Astrocyte (in vitro differentiated cells and primary cell): ENCODE results near the gene DUS2. TPM values are rescaled to one million over a fixed set of nuclear protein-coding genes. Genes with fewer than 3 reads are reported as not detected.

Source experiments
- DNase-seq: peaks from one replicate; pipeline ENCODE4 v3.0.0-alpha.2; 2010; ENCODE audit warnings: low read depth
- FAIRE-seq: peaks from 2 replicates; lab custom pipeline; 2011; peaks lifted over from hg19 to GRCh38; lab: Jason Lieb, UNC
- H2AFZ ChIP-seq: 2 replicates; pipeline ENCODE4 v1.6.0; 2012; ENCODE audit warnings: low read depth, low read length, inconsistent platforms
- H3K27ac ChIP-seq: 2 replicates; pipeline ENCODE4 v1.5.1; 2011; ENCODE audit warnings: low read depth, low read length, inconsistent platforms
- H3K27me3 ChIP-seq: 2 replicates; pipeline ENCODE4 v1.6.0; 2011; ENCODE audit warnings: low read length, inconsistent platforms; ENCODE audit not compliant: insufficient read depth
- H3K36me3 ChIP-seq: 2 replicates; pipeline ENCODE4 v1.5.1; 2011; ENCODE audit warnings: low read length, inconsistent platforms; ENCODE audit not compliant: insufficient read depth
- H3K4me1 ChIP-seq: 2 replicates; pipeline ENCODE4 v1.5.1; 2011; ENCODE audit warnings: low read length, inconsistent platforms; ENCODE audit not compliant: insufficient read depth
- H3K4me2 ChIP-seq: 2 replicates; pipeline ENCODE4 v1.6.0; 2012; ENCODE audit warnings: low read length, inconsistent platforms
- H3K4me3 ChIP-seq: 2 replicates; pipeline ENCODE4 v1.5.1; 2011; ENCODE audit warnings: low read depth, mild to moderate bottlenecking, low read length, inconsistent platforms; ENCODE audit not compliant: insufficient read depth
- H3K79me2 ChIP-seq: 2 replicates; pipeline ENCODE4 v1.6.0; 2012; ENCODE audit warnings: mild to moderate bottlenecking, low read length, inconsistent platforms; ENCODE audit not compliant: insufficient read depth
- H3K9ac ChIP-seq: 2 replicates; pipeline ENCODE4 v1.6.0; 2012; ENCODE audit warnings: mild to moderate bottlenecking, low read length, inconsistent platforms
- H3K9me3 ChIP-seq: 2 replicates; pipeline ENCODE4 v1.5.1; 2012; ENCODE audit warnings: low read depth, mild to moderate bottlenecking, low read length, inconsistent platforms; ENCODE audit not compliant: insufficient read depth
- H4K20me1 ChIP-seq: 2 replicates; pipeline ENCODE4 v1.6.0; 2012; ENCODE audit warnings: low read length, inconsistent platforms; ENCODE audit not compliant: insufficient read depth
- H3K27ac Mint-ChIP-seq: one replicate; pipeline ENCODE4 v1.8.0; 2021; ENCODE audit warnings: mild to moderate bottlenecking, mixed read lengths; ENCODE audit not compliant: unreplicated experiment
- H3K27me3 Mint-ChIP-seq: one replicate; pipeline ENCODE4 v1.8.0; 2021; ENCODE audit warnings: low read depth, mixed read lengths; ENCODE audit not compliant: unreplicated experiment
- H3K36me3 Mint-ChIP-seq: one replicate; pipeline ENCODE4 v1.8.0; 2021; ENCODE audit warnings: low read depth, mixed read lengths; ENCODE audit not compliant: unreplicated experiment
- H3K4me1 Mint-ChIP-seq: one replicate; pipeline ENCODE4 v1.8.0; 2021; ENCODE audit warnings: low read depth, mixed read lengths; ENCODE audit not compliant: unreplicated experiment
- H3K4me3 Mint-ChIP-seq: one replicate; pipeline ENCODE4 v1.8.0; 2021; ENCODE audit warnings: mild to moderate bottlenecking, moderate library complexity, mixed read lengths; ENCODE audit not compliant: unreplicated experiment
- H3K9me3 Mint-ChIP-seq: one replicate; pipeline ENCODE4 v1.8.0; 2021; ENCODE audit warnings: mild to moderate bottlenecking, mixed read lengths; ENCODE audit not compliant: unreplicated experiment
- EZH2 ChIP-seq: IDR thresholded peaks from 2 replicates; pipeline ENCODE4 v1.6.1; 2012; ENCODE audit warnings: mild to moderate bottlenecking, low read length, inconsistent platforms; ENCODE audit not compliant: insufficient read depth
- total RNA-seq: library from RNA; stranded (reverse); gene quantifications from 2 replicates; pipeline ENCODE4 v1.2.1, GENCODE V29; 2021
- TF ChIP-seq, protein P1 (sequence below): IDR thresholded peaks from 2 replicates; pipeline ENCODE4 v1.5.1; 2011; ENCODE audit warnings: low read depth, mild to moderate bottlenecking, inconsistent platforms, low read length, moderate library complexity; ENCODE audit not compliant: insufficient read depth

Gene DUS2
- total RNA-seq, 1 donor from 2014 or later = 14.9 TPM

DNA sequence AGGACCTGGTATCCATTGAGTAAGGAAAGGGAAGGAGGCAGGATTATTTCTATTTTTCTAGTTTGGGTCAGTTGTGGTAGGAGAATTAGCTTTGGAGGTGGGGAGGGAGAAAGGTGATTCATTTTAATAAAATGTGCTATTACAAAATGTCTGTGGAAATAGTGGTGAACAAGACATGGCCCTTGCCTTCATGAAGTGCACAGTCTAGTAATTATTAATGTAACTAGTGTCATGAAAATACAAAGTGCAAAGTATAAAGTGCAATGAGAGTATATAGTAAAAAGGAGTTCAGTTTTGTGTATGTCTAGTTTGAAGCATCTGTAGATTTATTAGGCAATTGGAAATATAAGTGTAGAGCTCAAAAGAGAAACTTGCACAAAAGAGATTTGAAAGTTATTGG lies 74.0 kb downstream of the DUS2 start:
- H2AFZ ChIP-seq = no peak overlapping the region
- peaks cover 67% of the 10 kb centered on the region for H4K20me1 ChIP-seq
- TF ChIP-seq EZH2 = no peak
- TF ChIP-seq, protein P1, sequence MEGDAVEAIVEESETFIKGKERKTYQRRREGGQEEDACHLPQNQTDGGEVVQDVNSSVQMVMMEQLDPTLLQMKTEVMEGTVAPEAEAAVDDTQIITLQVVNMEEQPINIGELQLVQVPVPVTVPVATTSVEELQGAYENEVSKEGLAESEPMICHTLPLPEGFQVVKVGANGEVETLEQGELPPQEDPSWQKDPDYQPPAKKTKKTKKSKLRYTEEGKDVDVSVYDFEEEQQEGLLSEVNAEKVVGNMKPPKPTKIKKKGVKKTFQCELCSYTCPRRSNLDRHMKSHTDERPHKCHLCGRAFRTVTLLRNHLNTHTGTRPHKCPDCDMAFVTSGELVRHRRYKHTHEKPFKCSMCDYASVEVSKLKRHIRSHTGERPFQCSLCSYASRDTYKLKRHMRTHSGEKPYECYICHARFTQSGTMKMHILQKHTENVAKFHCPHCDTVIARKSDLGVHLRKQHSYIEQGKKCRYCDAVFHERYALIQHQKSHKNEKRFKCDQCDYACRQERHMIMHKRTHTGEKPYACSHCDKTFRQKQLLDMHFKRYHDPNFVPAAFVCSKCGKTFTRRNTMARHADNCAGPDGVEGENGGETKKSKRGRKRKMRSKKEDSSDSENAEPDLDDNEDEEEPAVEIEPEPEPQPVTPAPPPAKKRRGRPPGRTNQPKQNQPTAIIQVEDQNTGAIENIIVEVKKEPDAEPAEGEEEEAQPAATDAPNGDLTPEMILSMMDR = no peak
- peaks cover 18% of the 10 kb centered on the region for H3K4me1 Mint-ChIP-seq
- no peaks in the 10 kb centered on the region for H3K27me3 ChIP-seq
- H3K4me3 ChIP-seq = no peak overlapping the region
- no peak for DNase-seq
- H3K4me1 ChIP-seq = peaks cover 7% of the 10 kb centered on the region
- H3K4me3 Mint-ChIP-seq = no peak overlapping the region
- no peaks in the 10 kb centered on the region for H3K9me3 ChIP-seq
- no peak for FAIRE-seq
- H3K27me3 Mint-ChIP-seq = no peaks in the 10 kb centered on the region
- no peak overlapping the region for H3K4me2 ChIP-seq
- no peak overlapping the region for H3K27ac ChIP-seq
- no peaks in the 10 kb centered on the region for H3K36me3 ChIP-seq
- H3K9ac ChIP-seq = no peak overlapping the region
- peaks cover 87% of the 10 kb centered on the region for H3K79me2 ChIP-seq
- H3K27ac Mint-ChIP-seq = no peak overlapping the region
- H3K9me3 Mint-ChIP-seq = peaks cover 1% of the 10 kb centered on the region
- H3K36me3 Mint-ChIP-seq = peaks cover 6% of the 10 kb centered on the region

DNA sequence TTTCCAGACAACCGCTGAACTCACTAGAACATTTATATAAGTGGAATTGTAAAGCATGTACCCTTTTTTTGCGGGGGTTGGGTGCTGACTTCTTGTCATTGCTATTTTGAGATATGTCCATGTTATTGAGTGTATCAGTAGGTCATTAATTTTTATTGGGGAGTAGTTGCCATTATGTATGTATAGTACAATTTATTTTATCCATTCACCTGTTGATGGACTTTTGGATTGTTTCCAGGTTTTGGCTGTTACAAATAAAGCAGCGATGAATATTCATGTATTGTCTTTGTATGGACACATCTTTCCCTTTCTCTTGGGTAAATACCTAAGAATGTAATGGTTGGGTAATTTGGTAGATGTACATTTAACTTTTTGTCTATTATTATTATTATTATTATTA lies 74.8 kb downstream of the DUS2 start:
- H3K27ac ChIP-seq = no peak overlapping the region
- no peak overlapping the region for H2AFZ ChIP-seq
- peaks cover 1% of the 10 kb centered on the region for H3K9me3 Mint-ChIP-seq
- no peak overlapping the region for H3K9ac ChIP-seq
- no peak for TF ChIP-seq EZH2
- TF ChIP-seq, protein P1 = no peak
- H3K9me3 ChIP-seq = no peaks in the 10 kb centered on the region
- H3K79me2 ChIP-seq = peaks cover 87% of the 10 kb centered on the region
- FAIRE-seq (no peak), DNase-seq (no peak)
- peaks cover 7% of the 10 kb centered on the region for H3K4me1 ChIP-seq
- peaks cover 17% of the 10 kb centered on the region for H3K4me1 Mint-ChIP-seq
- H3K36me3 Mint-ChIP-seq = peaks cover 6% of the 10 kb centered on the region
- H3K36me3 ChIP-seq = no peaks in the 10 kb centered on the region
- H4K20me1 ChIP-seq = peaks cover 73% of the 10 kb centered on the region
- no peak overlapping the region for H3K27ac Mint-ChIP-seq
- H3K4me2 ChIP-seq = no peak overlapping the region
- H3K4me3 ChIP-seq = no peak overlapping the region
- no peaks in the 10 kb centered on the region for H3K27me3 ChIP-seq
- H3K27me3 Mint-ChIP-seq = no peaks in the 10 kb centered on the region
- H3K4me3 Mint-ChIP-seq = no peak overlapping the region

DNA sequence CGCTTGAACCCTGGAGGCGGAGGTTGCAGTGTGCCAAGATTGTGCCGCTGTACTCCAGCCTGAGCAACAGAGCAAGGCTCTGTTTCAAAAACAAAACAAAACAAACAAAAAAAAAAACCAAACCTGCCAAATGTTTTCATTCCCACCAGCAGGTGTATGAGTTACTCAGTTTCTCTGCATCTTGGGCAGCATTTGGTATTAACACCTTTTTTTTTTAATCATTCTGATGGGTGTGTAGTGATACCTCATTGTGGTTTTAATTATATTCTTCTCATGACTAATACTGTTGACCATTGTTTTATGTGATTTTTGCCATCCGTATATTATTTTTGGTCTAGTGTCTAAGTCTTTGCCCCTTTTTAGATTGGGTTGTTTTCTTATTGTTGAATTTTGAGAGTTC lies 77.4 kb downstream of the DUS2 start:
- H2AFZ ChIP-seq = no peak overlapping the region
- no peak for TF ChIP-seq EZH2
- TF ChIP-seq, protein P1 = no peak
- H3K4me2 ChIP-seq = no peak overlapping the region
- Mint-ChIP-seq H3K27me3 (no peaks in the 10 kb centered on the region), H3K4me3 (no peak overlapping the region), H3K9me3 (peaks cover 4% of the 10 kb centered on the region), H3K4me1 (peaks cover 7% of the 10 kb centered on the region), H3K27ac (no peak overlapping the region), H3K36me3 (peaks cover 10% of the 10 kb centered on the region)
- no peaks in the 10 kb centered on the region for H3K9me3 ChIP-seq
- no peaks in the 10 kb centered on the region for H3K36me3 ChIP-seq
- no peaks in the 10 kb centered on the region for H3K27me3 ChIP-seq
- H3K9ac ChIP-seq = no peak overlapping the region
- H3K4me3 ChIP-seq = no peak overlapping the region
- no peaks in the 10 kb centered on the region for H3K4me1 ChIP-seq
- FAIRE-seq = no peak
- peaks cover 85% of the 10 kb centered on the region for H3K79me2 ChIP-seq
- H4K20me1 ChIP-seq = peaks cover 64% of the 10 kb centered on the region
- H3K27ac ChIP-seq = no peak overlapping the region
- no peak for DNase-seq
